ENCODE results near the gene OCIAD1. TPM values are rescaled to one million over a fixed set of nuclear protein-coding genes. Genes with fewer than 3 reads are reported as not detected.
A peak's percentile ranks its signal among the peaks of the same experiment; 100 is the strongest.
"Not testable (repeated sequence)": the region's sequence is repeated elsewhere in the genome, so short reads cannot be mapped to it uniquely, and the experiment has no call there.

Gene OCIAD1
- polyA plus RNA-seq, 3 donors = 112 to 145 (median 139) TPM

GRCh38 chr4:48889750-48890149 lies 58.9 kb downstream of the OCIAD1 start:
- H3K36me3 Mint-ChIP-seq; H3K27ac ChIP-seq (ENCODE audit: low read depth in 1 of 2, low read length in 2 of 2); H3K4me2 ChIP-seq (replicated peaks; ENCODE audit: extremely low read depth, low read length, poor library complexity, severe bottlenecking); H3K4me3 ChIP-seq (replicated peaks in 1 of 3; ENCODE audit: low read depth in 2 of 3, low read length in 3 of 3); H3K9me3 ChIP-seq (replicated peaks in 1 of 2; ENCODE audit: control insufficient read depth in 1 of 2, insufficient read depth in 1 of 2, low read length in 2 of 2); H3K27ac Mint-ChIP-seq; H3K79me2 ChIP-seq (ENCODE audit: insufficient read depth, low read length); H2AFZ ChIP-seq (ENCODE audit: insufficient read depth, low read depth, low read length, poor library complexity, severe bottlenecking); intact Hi-C loops (cut with micrococcal nuclease); H4K20me1 ChIP-seq (ENCODE audit: insufficient read depth, low read length); H3K27me3 Mint-ChIP-seq (ENCODE audit: low read depth in 3 of 3); H3K4me1 Mint-ChIP-seq; H3K4me1 ChIP-seq (ENCODE audit: control insufficient read depth in 1 of 2, insufficient read depth in 2 of 2, low read length in 2 of 2); H3K36me3 ChIP-seq (replicated peaks in 1 of 2; ENCODE audit: control insufficient read depth in 1 of 2, insufficient read depth in 2 of 2, low read length in 2 of 2); H3K4me3 Mint-ChIP-seq; H3K27me3 ChIP-seq (ENCODE audit: control insufficient read depth in 2 of 2, insufficient read depth in 2 of 2, low read length in 2 of 2); H3K9ac ChIP-seq (ENCODE audit: insufficient read depth, low read length, poor library complexity, severe bottlenecking); DNase-seq: not testable (repeated sequence)
- peaks cover 0 to 15% (median 5%) of the 10 kb centered on the region in 7 donors for H3K9me3 Mint-ChIP-seq
- WGBS (ENCODE audit: insufficient coverage) = no CpG with 5 or more reads among the region's 3 CpGs

- H3K4me3 Mint-ChIP-seq = peak overlapping the region in 1 of 2 donors; percentile 37
- no peak overlapping the region for H3K27ac ChIP-seq (ENCODE audit: low read depth in 1 of 2, low read length in 2 of 2)
- H3K27me3 Mint-ChIP-seq (ENCODE audit: low read depth in 3 of 3) = no peaks in the 10 kb centered on the region
- H3K9me3 ChIP-seq (replicated peaks in 1 of 2; ENCODE audit: control insufficient read depth in 1 of 2, insufficient read depth in 1 of 2, low read length in 2 of 2) = no peaks in the 10 kb centered on the region
- H3K9ac ChIP-seq (ENCODE audit: insufficient read depth, low read length, poor library complexity, severe bottlenecking) = no peak overlapping the region
- no peaks in the 10 kb centered on the region for H3K79me2 ChIP-seq (ENCODE audit: insufficient read depth, low read length)
- H3K4me2 ChIP-seq (replicated peaks; ENCODE audit: extremely low read depth, low read length, poor library complexity, severe bottlenecking) = no peak overlapping the region
- H3K9me3 Mint-ChIP-seq = peaks cover 0 to 15% (median 5%) of the 10 kb centered on the region in 7 donors
- no peaks in the 10 kb centered on the region for H3K27me3 ChIP-seq (ENCODE audit: control insufficient read depth in 2 of 2, insufficient read depth in 2 of 2, low read length in 2 of 2)
- no peaks in the 10 kb centered on the region for H3K36me3 ChIP-seq (replicated peaks in 1 of 2; ENCODE audit: control insufficient read depth in 1 of 2, insufficient read depth in 2 of 2, low read length in 2 of 2)
- H3K4me3 ChIP-seq (replicated peaks in 1 of 3; ENCODE audit: low read depth in 2 of 3, low read length in 3 of 3) = no peak overlapping the region
- no peak overlapping the region for H3K27ac Mint-ChIP-seq
- H3K4me1 Mint-ChIP-seq = peaks cover 8% of the 10 kb centered on the region
- intact Hi-C loops (cut with micrococcal nuclease) = no loop called here
- TF ChIP-seq CTCF (IDR thresholded peaks at IDR 0.05) = no peak
- no peak for DNase-seq
- H3K4me1 ChIP-seq (ENCODE audit: control insufficient read depth in 1 of 2, insufficient read depth in 2 of 2, low read length in 2 of 2) = peaks cover 0 to 5% of the 10 kb centered on the region in 2 donors
- no peak overlapping the region for H2AFZ ChIP-seq (ENCODE audit: insufficient read depth, low read depth, low read length, poor library complexity, severe bottlenecking)
- no peaks in the 10 kb centered on the region for H4K20me1 ChIP-seq (ENCODE audit: insufficient read depth, low read length)
- peaks cover 0 to 4% of the 10 kb centered on the region in 2 donors for H3K36me3 Mint-ChIP-seq
These were observed 60.2 kb downstream of the OCIAD1 start for GRCh38 chr4:48891028-48891619.
